ENCODE results near the gene DAPK2. TPM values are rescaled to one million over a fixed set of nuclear protein-coding genes. Genes with fewer than 3 reads are reported as not detected.

The DAPK2 gene
- polyA plus RNA-seq, 2 of the 4 experiments (the other 2 are of a cell fraction) = 3.1 to 4.8 TPM

DNA sequence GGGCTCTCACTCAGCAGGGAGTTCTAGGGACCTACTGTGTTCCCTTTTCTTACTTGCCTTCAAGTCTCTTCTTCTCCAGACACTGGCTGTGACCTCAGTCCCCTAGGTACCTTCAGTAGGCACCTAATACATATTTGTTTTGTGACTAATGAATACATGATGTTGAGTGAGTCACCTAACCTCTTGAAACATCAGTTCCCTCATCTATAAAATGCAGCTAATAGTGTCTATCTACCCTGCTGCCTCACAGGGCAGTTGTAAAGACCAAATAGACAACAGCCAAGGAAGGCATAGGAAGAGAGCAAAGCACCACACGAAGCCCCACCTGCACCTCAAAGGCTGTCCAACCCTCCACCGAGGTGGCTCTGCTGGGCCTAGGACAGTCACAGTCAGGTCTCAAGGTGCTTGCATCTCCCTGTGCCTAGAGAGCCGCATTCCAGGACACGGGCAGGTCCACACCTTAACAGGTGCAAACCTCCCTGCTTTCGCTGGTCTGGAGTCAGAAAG, 29.1 kb downstream of the DAPK2 start (continued):
- TF ChIP-seq, protein P1, sequence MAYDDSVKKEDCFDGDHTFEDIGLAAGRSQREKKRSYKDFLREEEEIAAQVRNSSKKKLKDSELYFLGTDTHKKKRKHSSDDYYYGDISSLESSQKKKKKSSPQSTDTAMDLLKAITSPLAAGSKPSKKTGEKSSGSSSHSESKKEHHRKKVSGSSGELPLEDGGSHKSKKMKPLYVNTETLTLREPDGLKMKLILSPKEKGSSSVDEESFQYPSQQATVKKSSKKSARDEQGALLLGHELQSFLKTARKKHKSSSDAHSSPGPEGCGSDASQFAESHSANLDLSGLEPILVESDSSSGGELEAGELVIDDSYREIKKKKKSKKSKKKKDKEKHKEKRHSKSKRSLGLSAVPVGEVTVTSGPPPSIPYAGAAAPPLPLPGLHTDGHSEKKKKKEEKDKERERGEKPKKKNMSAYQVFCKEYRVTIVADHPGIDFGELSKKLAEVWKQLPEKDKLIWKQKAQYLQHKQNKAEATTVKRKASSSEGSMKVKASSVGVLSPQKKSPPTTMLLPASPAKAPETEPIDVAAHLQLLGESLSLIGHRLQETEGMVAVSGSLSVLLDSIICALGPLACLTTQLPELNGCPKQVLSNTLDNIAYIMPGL (CRISPR knock-in tag; IDR thresholded peaks at IDR 0.05; ENCODE audit: borderline replicate concordance) = no peak
- TF ChIP-seq, protein P2, sequence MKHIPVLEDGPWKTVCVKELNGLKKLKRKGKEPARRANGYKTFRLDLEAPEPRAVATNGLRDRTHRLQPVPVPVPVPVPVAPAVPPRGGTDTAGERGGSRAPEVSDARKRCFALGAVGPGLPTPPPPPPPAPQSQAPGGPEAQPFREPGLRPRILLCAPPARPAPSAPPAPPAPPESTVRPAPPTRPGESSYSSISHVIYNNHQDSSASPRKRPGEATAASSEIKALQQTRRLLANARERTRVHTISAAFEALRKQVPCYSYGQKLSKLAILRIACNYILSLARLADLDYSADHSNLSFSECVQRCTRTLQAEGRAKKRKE (CRISPR knock-in tag; IDR thresholded peaks at IDR 0.05; ENCODE audit: low read depth) = no peak
- TF ChIP-seq EP300 (IDR thresholded peaks at IDR 0.05) = 0 out of 5 replicates have a peak, but pooled peaks of 1 of the 2 experiments have one; percentile 18
- TF ChIP-seq EHF (CRISPR knock-in tag; IDR thresholded peaks at IDR 0.05) = no peak
- TF ChIP-seq CEBPB (IDR thresholded peaks at IDR 0.05) = peak in 1 of 2 experiments; percentile 15; a peak in 1 of 4 replicates
- no peak for TF ChIP-seq BHLHE40 (IDR thresholded peaks at IDR 0.05; ENCODE audit: low read depth, low read length)
- TF ChIP-seq POLR2AphosphoS2 (conservative IDR thresholded peaks at IDR 0.05; ENCODE audit: low read length) = no peak
- TF ChIP-seq, protein P3, sequence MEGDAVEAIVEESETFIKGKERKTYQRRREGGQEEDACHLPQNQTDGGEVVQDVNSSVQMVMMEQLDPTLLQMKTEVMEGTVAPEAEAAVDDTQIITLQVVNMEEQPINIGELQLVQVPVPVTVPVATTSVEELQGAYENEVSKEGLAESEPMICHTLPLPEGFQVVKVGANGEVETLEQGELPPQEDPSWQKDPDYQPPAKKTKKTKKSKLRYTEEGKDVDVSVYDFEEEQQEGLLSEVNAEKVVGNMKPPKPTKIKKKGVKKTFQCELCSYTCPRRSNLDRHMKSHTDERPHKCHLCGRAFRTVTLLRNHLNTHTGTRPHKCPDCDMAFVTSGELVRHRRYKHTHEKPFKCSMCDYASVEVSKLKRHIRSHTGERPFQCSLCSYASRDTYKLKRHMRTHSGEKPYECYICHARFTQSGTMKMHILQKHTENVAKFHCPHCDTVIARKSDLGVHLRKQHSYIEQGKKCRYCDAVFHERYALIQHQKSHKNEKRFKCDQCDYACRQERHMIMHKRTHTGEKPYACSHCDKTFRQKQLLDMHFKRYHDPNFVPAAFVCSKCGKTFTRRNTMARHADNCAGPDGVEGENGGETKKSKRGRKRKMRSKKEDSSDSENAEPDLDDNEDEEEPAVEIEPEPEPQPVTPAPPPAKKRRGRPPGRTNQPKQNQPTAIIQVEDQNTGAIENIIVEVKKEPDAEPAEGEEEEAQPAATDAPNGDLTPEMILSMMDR (IDR thresholded peaks at IDR 0.05) = no peak
- TF ChIP-seq JUN (IDR thresholded peaks at IDR 0.05) = peak; percentile 39 to 57; a peak in 2 of 5 replicates
- TF ChIP-seq POLR2A (IDR thresholded peaks at IDR 0.05; ENCODE audit: low read length) = no peak
- 0 out of 5 replicates have a peak, but pooled peaks of 1 of the 2 experiments have one; percentile 16 for TF ChIP-seq RAD21 (conservative IDR thresholded peaks at IDR 0.05 in 1 of 2, IDR thresholded peaks at IDR 0.05 in 1 of 2)
- no peak for TF ChIP-seq EHMT2 (IDR thresholded peaks at IDR 0.05; ENCODE audit: low read depth)
- TF ChIP-seq, protein P4, sequence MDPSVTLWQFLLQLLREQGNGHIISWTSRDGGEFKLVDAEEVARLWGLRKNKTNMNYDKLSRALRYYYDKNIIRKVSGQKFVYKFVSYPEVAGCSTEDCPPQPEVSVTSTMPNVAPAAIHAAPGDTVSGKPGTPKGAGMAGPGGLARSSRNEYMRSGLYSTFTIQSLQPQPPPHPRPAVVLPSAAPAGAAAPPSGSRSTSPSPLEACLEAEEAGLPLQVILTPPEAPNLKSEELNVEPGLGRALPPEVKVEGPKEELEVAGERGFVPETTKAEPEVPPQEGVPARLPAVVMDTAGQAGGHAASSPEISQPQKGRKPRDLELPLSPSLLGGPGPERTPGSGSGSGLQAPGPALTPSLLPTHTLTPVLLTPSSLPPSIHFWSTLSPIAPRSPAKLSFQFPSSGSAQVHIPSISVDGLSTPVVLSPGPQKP (IDR thresholded peaks at IDR 0.05; ENCODE audit: low read depth, low read length) = no peak
- no peak for TF ChIP-seq FOSB (CRISPR knock-in tag; IDR thresholded peaks at IDR 0.05)
- TF ChIP-seq, protein P5, sequence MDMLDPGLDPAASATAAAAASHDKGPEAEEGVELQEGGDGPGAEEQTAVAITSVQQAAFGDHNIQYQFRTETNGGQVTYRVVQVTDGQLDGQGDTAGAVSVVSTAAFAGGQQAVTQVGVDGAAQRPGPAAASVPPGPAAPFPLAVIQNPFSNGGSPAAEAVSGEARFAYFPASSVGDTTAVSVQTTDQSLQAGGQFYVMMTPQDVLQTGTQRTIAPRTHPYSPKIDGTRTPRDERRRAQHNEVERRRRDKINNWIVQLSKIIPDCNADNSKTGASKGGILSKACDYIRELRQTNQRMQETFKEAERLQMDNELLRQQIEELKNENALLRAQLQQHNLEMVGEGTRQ (IDR thresholded peaks at IDR 0.05) = no peak
- TF ChIP-seq KDM5A (IDR thresholded peaks at IDR 0.05) = no peak
- TF ChIP-seq NPAS2 (CRISPR knock-in tag; IDR thresholded peaks at IDR 0.05; ENCODE audit: borderline replicate concordance) = no peak
- no peak for TF ChIP-seq FOXS1 (CRISPR knock-in tag; IDR thresholded peaks at IDR 0.05)
- TF ChIP-seq HOXA7 (CRISPR knock-in tag; IDR thresholded peaks at IDR 0.05) = no peak

DNA sequence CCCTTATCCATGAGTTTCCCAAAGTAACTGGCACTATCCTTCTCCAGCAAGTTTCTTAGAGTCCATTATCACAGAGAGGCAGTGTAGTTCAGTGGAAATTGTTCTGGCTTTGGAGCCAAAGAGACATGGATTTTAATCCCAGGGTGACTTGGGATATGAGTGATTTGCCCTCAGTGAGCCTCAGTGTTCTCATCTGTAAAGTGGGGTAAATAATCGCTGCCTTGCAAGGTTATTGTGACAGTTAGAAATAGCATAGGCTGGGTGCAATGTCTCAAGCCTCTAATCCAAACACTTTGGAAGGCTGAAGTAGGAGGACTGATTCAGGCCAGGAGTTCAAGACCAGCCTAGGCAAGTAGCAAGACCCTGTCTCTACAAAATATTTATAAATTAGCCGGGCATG, 30.0 kb downstream of the DAPK2 start:
- no peak overlapping the region for H3K4me3 ChIP-seq
- H3K4me1 ChIP-seq = peaks cover 52% of the 10 kb centered on the region
- WGBS (ENCODE audit: missing lambda C conversion rate) = 91% methylated on average over 2 of the region's 2 CpGs
- ATAC-seq (no peak), DNase-seq (ENCODE audit: low read depth in 1 of 2, low spot score in 1 of 2) (no peak), FAIRE-seq (no peak)
- no peak for TF ChIP-seq MAFK (IDR thresholded peaks at IDR 0.05; ENCODE audit: partially characterized antibody)
- TF ChIP-seq ZNF302 (CRISPR knock-in tag; IDR thresholded peaks at IDR 0.05) = no peak
- H3K27ac ChIP-seq = peak overlapping the region; percentile 55 to 60
- H3K9me3 ChIP-seq = no peaks in the 10 kb centered on the region
- ChIA-PET CTCF (no interaction called here), POLR2A (no interaction called here)
- H3K4me2 ChIP-seq = peak overlapping the region; percentile 67

All from A549 (cell line).